Stimulated activated CD8-positive, alpha-beta memory T cell treated with anti-CD3 and anti-CD28 coated beads, Interleukin-7, amount 100 ng/mL, for 48 hours (primary cell): Measurements from ENCODE around the gene THSD4.

ENCODE experiments used
- DNase-seq, 2 donors: peaks; one replicate each; pipeline ENCODE4 v3.0.0-alpha.2; 2020; ENCODE audit warnings: low read depth in 1 of 2; ENCODE audit errors: extremely low read depth in 1 of 2

Gene THSD4

GRCh38 chr15:71465131-71465955 lies 350.1 kb downstream of the THSD4 start:
- DNase-seq: no peak

- no peak for DNase-seq
Measured at GRCh38 chr15:71468715-71469114, 353.4 kb downstream of the THSD4 start.

GRCh38 chr15:71469413-71469812 lies 354.1 kb downstream of the THSD4 start:
- no peak for DNase-seq

GRCh38 chr15:71471347-71471746 lies 356.1 kb downstream of the THSD4 start:
- DNase-seq: no peak

GRCh38 chr15:71472566-71472965 lies 357.3 kb downstream of the THSD4 start:
- DNase-seq: no peak

- DNase-seq: no peak
Measured at GRCh38 chr15:71473751-71474150, 358.5 kb downstream of the THSD4 start.

GRCh38 chr15:71476823-71477222 lies 361.6 kb downstream of the THSD4 start:
- DNase-seq: no peak

- no peak for DNase-seq
Measured at GRCh38 chr15:71480556-71480955, 365.3 kb downstream of the THSD4 start.

GRCh38 chr15:71484080-71484479 lies 368.8 kb downstream of the THSD4 start:
- DNase-seq: no peak

GRCh38 chr15:71485094-71485693 lies 369.9 kb downstream of the THSD4 start:
- no peak for DNase-seq

- no peak for DNase-seq
Measured at GRCh38 chr15:71489570-71489969, 374.3 kb downstream of the THSD4 start.

- DNase-seq: no peak
Measured at GRCh38 chr15:71493526-71493925, 378.3 kb downstream of the THSD4 start.

- DNase-seq: no peak
Measured at GRCh38 chr15:71494563-71495397, 379.5 kb downstream of the THSD4 start.

- no peak for DNase-seq
Measured at GRCh38 chr15:71495398-71495780, 380.1 kb downstream of the THSD4 start.

- DNase-seq: no peak
Measured at GRCh38 chr15:71496336-71496955, 381.2 kb downstream of the THSD4 start.

GRCh38 chr15:71501344-71502076 lies 386.2 kb downstream of the THSD4 start:
- DNase-seq: no peak

- DNase-seq: no peak
Measured at GRCh38 chr15:71502077-71502432, 386.8 kb downstream of the THSD4 start.

- no peak for DNase-seq
Measured at GRCh38 chr15:71505962-71506361, 390.7 kb downstream of the THSD4 start.

GRCh38 chr15:71506946-71507345 lies 391.7 kb downstream of the THSD4 start:
- no peak for DNase-seq

- no peak for DNase-seq
Measured at GRCh38 chr15:71508081-71508682, 392.9 kb downstream of the THSD4 start.
